ENCODE results near the gene RIC1.
"Not testable (repeated sequence)": the region's sequence is repeated elsewhere in the genome, so short reads cannot be mapped to it uniquely, and the experiment has no call there.

RIC1 gene

GRCh38 chr9:5621327-5621726, 7.6 kb upstream of the RIC1 start:
- H3K4me1 ChIP-seq (ENCODE audit: control insufficient read depth in 1 of 2, insufficient read depth in 2 of 2, low read length in 2 of 2) = no peaks in the 10 kb centered on the region
- no peaks in the 10 kb centered on the region for H3K27me3 ChIP-seq (ENCODE audit: control insufficient read depth in 1 of 2, insufficient read depth in 2 of 2, low read length in 2 of 2)
- H3K9ac ChIP-seq (ENCODE audit: low read depth in 1 of 2, low read length in 2 of 2) = no peak overlapping the region
- H3K36me3 ChIP-seq (ENCODE audit: control insufficient read depth in 1 of 2, insufficient read depth in 2 of 2, low read length in 2 of 2) = no peaks in the 10 kb centered on the region
- H3K27ac ChIP-seq (ENCODE audit: low read depth, low read length) = no peak overlapping the region
- no peak overlapping the region for H3K4me3 ChIP-seq (ENCODE audit: low read depth in 1 of 2, low read length in 2 of 2)
- no peaks in the 10 kb centered on the region for H3K9me3 ChIP-seq (ENCODE audit: control insufficient read depth in 1 of 2, low read length in 2 of 2)

DNA sequence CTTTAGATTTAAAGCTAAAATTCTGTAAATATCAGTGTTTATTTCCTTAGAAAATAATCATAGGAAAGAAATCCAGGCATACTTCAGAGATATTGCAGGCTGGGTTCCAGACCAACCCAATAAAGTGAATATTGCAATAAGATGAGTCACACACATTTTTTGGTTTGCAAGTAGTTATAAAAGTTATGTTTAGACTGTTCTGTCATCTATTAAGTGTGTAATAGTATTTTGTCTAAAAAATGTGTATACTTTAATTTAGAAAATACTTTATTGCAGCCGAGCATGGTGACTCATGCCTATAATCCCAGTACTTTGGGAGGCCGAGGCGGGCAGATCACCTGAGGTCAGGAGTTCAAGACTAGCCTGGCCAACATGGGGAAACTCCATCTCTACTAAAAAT, 6.9 kb upstream of the RIC1 start:
- Histone ChIP-seq H3K9me3 (ENCODE audit: control insufficient read depth in 1 of 2, low read length in 2 of 2) (no peaks in the 10 kb centered on the region), H3K27me3 (ENCODE audit: control insufficient read depth in 1 of 2, insufficient read depth in 2 of 2, low read length in 2 of 2) (no peaks in the 10 kb centered on the region), H3K4me3 (ENCODE audit: low read depth in 1 of 2, low read length in 2 of 2) (no peak overlapping the region), H3K4me1 (ENCODE audit: control insufficient read depth in 1 of 2, insufficient read depth in 2 of 2, low read length in 2 of 2) (peaks cover 4 to 5% of the 10 kb centered on the region in 2 donors), H3K9ac (ENCODE audit: low read depth in 1 of 2, low read length in 2 of 2) (no peak overlapping the region), H3K36me3 (ENCODE audit: control insufficient read depth in 1 of 2, insufficient read depth in 2 of 2, low read length in 2 of 2) (no peaks in the 10 kb centered on the region), H3K27ac (ENCODE audit: low read depth, low read length) (no peak overlapping the region)

GRCh38 chr9:5624655-5625054, 4.3 kb upstream of the RIC1 start:
- H3K9ac ChIP-seq (ENCODE audit: low read depth in 1 of 2, low read length in 2 of 2) = no peak overlapping the region
- H3K4me1 ChIP-seq (ENCODE audit: control insufficient read depth in 1 of 2, insufficient read depth in 2 of 2, low read length in 2 of 2) = peaks cover 9 to 18% of the 10 kb centered on the region in 2 donors
- H3K36me3 ChIP-seq (ENCODE audit: control insufficient read depth in 1 of 2, insufficient read depth in 2 of 2, low read length in 2 of 2) = no peaks in the 10 kb centered on the region
- no peaks in the 10 kb centered on the region for H3K27me3 ChIP-seq (ENCODE audit: control insufficient read depth in 1 of 2, insufficient read depth in 2 of 2, low read length in 2 of 2)
- H3K27ac ChIP-seq (ENCODE audit: low read depth, low read length) = no peak overlapping the region
- no peaks in the 10 kb centered on the region for H3K9me3 ChIP-seq (ENCODE audit: control insufficient read depth in 1 of 2, low read length in 2 of 2)
- H3K4me3 ChIP-seq (ENCODE audit: low read depth in 1 of 2, low read length in 2 of 2) = no peak overlapping the region

- peak overlapping the region; percentile 80 to 91 for H3K4me3 ChIP-seq (ENCODE audit: low read depth in 1 of 2, low read length in 2 of 2)
Measured at GRCh38 chr9:5626727-5627634, 1.9 kb upstream of the RIC1 start.

GRCh38 chr9:5627686-5628085, 1.2 kb upstream of the RIC1 start:
- H3K36me3 ChIP-seq (ENCODE audit: control insufficient read depth in 1 of 2, insufficient read depth in 2 of 2, low read length in 2 of 2); H3K27me3 ChIP-seq (ENCODE audit: control insufficient read depth in 1 of 2, insufficient read depth in 2 of 2, low read length in 2 of 2); H3K9me3 ChIP-seq (ENCODE audit: control insufficient read depth in 1 of 2, low read length in 2 of 2): not testable (repeated sequence)
- H3K9ac ChIP-seq (ENCODE audit: low read depth in 1 of 2, low read length in 2 of 2) = peak overlapping the region; percentile 78 to 80
- peaks cover 29 to 30% of the 10 kb centered on the region in 2 donors for H3K4me1 ChIP-seq (ENCODE audit: control insufficient read depth in 1 of 2, insufficient read depth in 2 of 2, low read length in 2 of 2)
- peak overlapping the region; percentile 74 for H3K27ac ChIP-seq (ENCODE audit: low read depth, low read length)
- H3K4me3 ChIP-seq (ENCODE audit: low read depth in 1 of 2, low read length in 2 of 2) = peak overlapping the region; percentile 80 to 91

More at GRCh38 chr9:5626727-5627634, 1.9 kb upstream of the RIC1 start:
- no peaks in the 10 kb centered on the region for H3K27me3 ChIP-seq (ENCODE audit: control insufficient read depth in 1 of 2, insufficient read depth in 2 of 2, low read length in 2 of 2)
- H3K36me3 ChIP-seq (ENCODE audit: control insufficient read depth in 1 of 2, insufficient read depth in 2 of 2, low read length in 2 of 2) = no peaks in the 10 kb centered on the region
- peak overlapping the region; percentile 78 to 80 for H3K9ac ChIP-seq (ENCODE audit: low read depth in 1 of 2, low read length in 2 of 2)
- peaks cover 22 to 26% of the 10 kb centered on the region in 2 donors for H3K4me1 ChIP-seq (ENCODE audit: control insufficient read depth in 1 of 2, insufficient read depth in 2 of 2, low read length in 2 of 2)
- no peaks in the 10 kb centered on the region for H3K9me3 ChIP-seq (ENCODE audit: control insufficient read depth in 1 of 2, low read length in 2 of 2)
- H3K27ac ChIP-seq (ENCODE audit: low read depth, low read length) = peak overlapping the region; percentile 74

DNA sequence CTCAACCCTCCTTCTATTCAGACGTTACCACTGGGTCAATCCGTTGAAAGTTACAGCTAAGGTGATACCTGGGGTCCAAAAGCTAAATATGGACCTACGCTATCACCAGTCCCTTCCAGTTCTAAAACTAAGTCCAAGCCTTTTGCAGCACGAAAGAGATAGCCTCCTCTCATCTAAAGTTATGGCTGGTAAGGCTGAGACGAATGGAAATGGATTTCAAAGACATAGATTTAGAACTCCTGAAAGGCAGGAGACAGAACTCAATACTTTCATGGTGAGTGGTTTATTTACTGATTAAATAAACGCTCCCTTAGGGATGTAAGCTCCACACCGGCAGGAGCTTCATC, 751 bp upstream of the RIC1 start:
- peak overlapping the region; percentile 96 for H3K27ac ChIP-seq (ENCODE audit: low read depth, low read length)
- H3K4me1 ChIP-seq (ENCODE audit: control insufficient read depth in 1 of 2, insufficient read depth in 2 of 2, low read length in 2 of 2) = peaks cover 30 to 34% of the 10 kb centered on the region in 2 donors
- H3K27me3 ChIP-seq (ENCODE audit: control insufficient read depth in 1 of 2, insufficient read depth in 2 of 2, low read length in 2 of 2) = no peaks in the 10 kb centered on the region
- peak overlapping the region; percentile 78 to 80 for H3K9ac ChIP-seq (ENCODE audit: low read depth in 1 of 2, low read length in 2 of 2)
- H3K4me3 ChIP-seq (ENCODE audit: low read depth in 1 of 2, low read length in 2 of 2) = peak overlapping the region; percentile 80 to 91
- H3K9me3 ChIP-seq (ENCODE audit: control insufficient read depth in 1 of 2, low read length in 2 of 2) = no peaks in the 10 kb centered on the region
- no peaks in the 10 kb centered on the region for H3K36me3 ChIP-seq (ENCODE audit: control insufficient read depth in 1 of 2, insufficient read depth in 2 of 2, low read length in 2 of 2)

DNA sequence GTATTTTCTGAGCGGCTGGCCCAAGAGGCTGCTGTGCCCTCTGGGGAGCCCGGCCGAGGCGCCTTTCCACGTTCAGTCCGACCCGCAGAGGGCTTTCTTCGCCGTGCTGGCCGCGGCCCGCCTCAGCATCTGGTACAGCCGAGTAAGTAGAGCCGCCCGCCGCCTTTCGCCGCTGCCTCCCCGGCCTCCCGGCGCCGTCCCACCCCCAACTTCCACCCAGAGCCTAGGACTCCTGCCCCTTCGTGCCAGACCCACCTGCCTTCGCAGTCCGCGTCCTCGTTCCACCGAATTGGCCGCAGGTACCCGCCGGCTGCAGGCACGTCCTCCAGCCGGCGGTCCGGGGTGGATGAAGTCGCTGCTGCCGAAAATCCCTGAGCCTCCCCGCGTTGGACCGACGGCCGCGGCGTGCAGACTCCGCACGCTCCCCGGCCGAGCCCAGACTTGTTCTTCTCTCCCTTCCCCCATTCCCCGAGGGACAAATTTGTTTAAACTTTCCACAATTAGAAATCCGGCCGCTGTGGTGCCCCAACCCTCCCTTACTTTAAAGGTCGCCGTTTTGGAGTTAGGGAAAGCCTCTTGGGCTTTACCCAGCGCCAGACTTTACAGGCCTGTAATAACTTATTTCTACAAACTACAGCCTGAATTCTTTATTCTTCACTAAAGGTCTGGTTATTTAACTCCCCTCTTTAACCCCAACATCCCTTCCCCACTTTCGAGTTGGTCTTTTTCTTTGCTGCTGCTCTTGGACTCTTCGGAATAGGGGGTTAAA, 589 bp downstream of the RIC1 start:
- Histone ChIP-seq H3K27me3 (ENCODE audit: control insufficient read depth in 1 of 2, insufficient read depth in 2 of 2, low read length in 2 of 2) (no peaks in the 10 kb centered on the region), H3K9me3 (ENCODE audit: control insufficient read depth in 1 of 2, low read length in 2 of 2) (no peaks in the 10 kb centered on the region), H3K36me3 (ENCODE audit: control insufficient read depth in 1 of 2, insufficient read depth in 2 of 2, low read length in 2 of 2) (no peaks in the 10 kb centered on the region), H3K9ac (ENCODE audit: low read depth in 1 of 2, low read length in 2 of 2) (peak overlapping the region; percentile 90 to 91), H3K4me1 (ENCODE audit: control insufficient read depth in 1 of 2, insufficient read depth in 2 of 2, low read length in 2 of 2) (peaks cover 30 to 43% of the 10 kb centered on the region in 2 donors), H3K4me3 (ENCODE audit: low read depth in 1 of 2, low read length in 2 of 2) (peak overlapping the region; percentile 80 to 91), H3K27ac (ENCODE audit: low read depth, low read length) (peak overlapping the region; percentile 96)

- Histone ChIP-seq H3K4me3 (ENCODE audit: low read depth in 1 of 2, low read length in 2 of 2) (peak overlapping the region; percentile 80 to 91), H3K27me3 (ENCODE audit: control insufficient read depth in 1 of 2, insufficient read depth in 2 of 2, low read length in 2 of 2) (no peaks in the 10 kb centered on the region), H3K4me1 (ENCODE audit: control insufficient read depth in 1 of 2, insufficient read depth in 2 of 2, low read length in 2 of 2) (peaks cover 30 to 43% of the 10 kb centered on the region in 2 donors), H3K9ac (ENCODE audit: low read depth in 1 of 2, low read length in 2 of 2) (peak overlapping the region; percentile 90 to 91), H3K9me3 (ENCODE audit: control insufficient read depth in 1 of 2, low read length in 2 of 2) (peaks cover under 1 to 3% of the 10 kb centered on the region in 2 donors), H3K27ac (ENCODE audit: low read depth, low read length) (peak overlapping the region; percentile 43), H3K36me3 (ENCODE audit: control insufficient read depth in 1 of 2, insufficient read depth in 2 of 2, low read length in 2 of 2) (no peaks in the 10 kb centered on the region)
Measured at GRCh38 chr9:5630081-5630507, 1.2 kb downstream of the RIC1 start.

- H3K4me3 ChIP-seq (ENCODE audit: low read depth in 1 of 2, low read length in 2 of 2) = peak overlapping the region in 1 of 2 donors; percentile 46
Measured at GRCh38 chr9:5631026-5631425, 2.1 kb downstream of the RIC1 start.

DNA sequence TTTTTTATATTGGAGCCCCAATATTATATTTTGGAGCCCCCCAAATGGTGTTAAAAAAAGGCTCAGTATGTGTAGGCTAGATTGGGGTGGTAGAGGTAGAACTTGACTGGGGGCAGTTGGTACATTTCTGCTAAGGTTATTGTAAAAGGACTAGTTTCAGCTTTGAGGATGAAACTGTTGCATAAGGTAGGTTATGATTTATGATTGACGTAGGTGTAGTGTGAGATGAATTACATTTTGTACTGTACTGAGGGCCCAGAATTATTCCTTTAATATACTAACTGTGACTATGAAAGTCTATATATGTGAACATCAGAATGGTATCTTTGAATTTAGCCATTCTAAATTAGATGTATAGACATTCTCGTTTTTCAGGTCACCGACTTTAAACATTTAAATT, 3.6 kb downstream of the RIC1 start:
- Histone ChIP-seq H3K27me3 (ENCODE audit: control insufficient read depth in 1 of 2, insufficient read depth in 2 of 2, low read length in 2 of 2) (no peaks in the 10 kb centered on the region), H3K27ac (ENCODE audit: low read depth, low read length) (no peak overlapping the region), H3K9me3 (ENCODE audit: control insufficient read depth in 1 of 2, low read length in 2 of 2) (peaks cover 8 to 12% of the 10 kb centered on the region in 2 donors), H3K4me1 (ENCODE audit: control insufficient read depth in 1 of 2, insufficient read depth in 2 of 2, low read length in 2 of 2) (peaks cover 20 to 34% of the 10 kb centered on the region in 2 donors), H3K4me3 (ENCODE audit: low read depth in 1 of 2, low read length in 2 of 2) (no peak overlapping the region), H3K9ac (ENCODE audit: low read depth in 1 of 2, low read length in 2 of 2) (no peak overlapping the region), H3K36me3 (ENCODE audit: control insufficient read depth in 1 of 2, insufficient read depth in 2 of 2, low read length in 2 of 2) (no peaks in the 10 kb centered on the region)

More at GRCh38 chr9:5631026-5631425, 2.1 kb downstream of the RIC1 start:
- H3K9ac ChIP-seq (ENCODE audit: low read depth in 1 of 2, low read length in 2 of 2) = no peak overlapping the region
- H3K4me1 ChIP-seq (ENCODE audit: control insufficient read depth in 1 of 2, insufficient read depth in 2 of 2, low read length in 2 of 2) = peaks cover 30 to 43% of the 10 kb centered on the region in 2 donors
- H3K36me3 ChIP-seq (ENCODE audit: control insufficient read depth in 1 of 2, insufficient read depth in 2 of 2, low read length in 2 of 2) = no peaks in the 10 kb centered on the region
- no peak overlapping the region for H3K27ac ChIP-seq (ENCODE audit: low read depth, low read length)
- no peaks in the 10 kb centered on the region for H3K27me3 ChIP-seq (ENCODE audit: control insufficient read depth in 1 of 2, insufficient read depth in 2 of 2, low read length in 2 of 2)
- peaks cover 8 to 11% of the 10 kb centered on the region in 2 donors for H3K9me3 ChIP-seq (ENCODE audit: control insufficient read depth in 1 of 2, low read length in 2 of 2)

Data from duodenal mucosa (tissue), 2 donors.